HG02884 (cell line): Measurements from ENCODE around the gene PODXL.

Source experiments
- ATAC-seq: cut with Tn5 transposase; IDR thresholded peaks from one replicate; pipeline ENCODE4 v1.9.1; 2021; ENCODE audit warnings: mild to moderate bottlenecking, moderate library complexity; ENCODE audit not compliant: unreplicated experiment

Gene PODXL

DNA sequence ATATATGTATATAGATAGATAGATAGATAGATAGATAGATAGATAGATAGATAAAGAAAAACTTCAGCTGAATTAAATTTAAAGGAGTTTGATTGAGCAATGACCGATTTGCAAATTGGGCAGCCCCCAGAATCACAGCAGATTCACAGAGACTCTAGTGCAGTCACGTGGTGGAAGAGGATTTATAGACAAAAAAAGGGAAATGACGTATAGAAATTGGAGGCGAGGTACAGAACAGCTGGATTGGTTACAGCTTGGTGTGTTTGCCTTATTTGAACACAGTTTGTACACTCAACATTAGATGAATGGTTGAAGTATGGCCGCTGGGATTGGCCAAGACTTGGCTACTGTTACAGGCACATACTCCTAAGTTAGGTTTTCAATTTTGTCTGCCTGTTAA, 8.2 kb upstream of the PODXL start:
- ATAC-seq: no peak

DNA sequence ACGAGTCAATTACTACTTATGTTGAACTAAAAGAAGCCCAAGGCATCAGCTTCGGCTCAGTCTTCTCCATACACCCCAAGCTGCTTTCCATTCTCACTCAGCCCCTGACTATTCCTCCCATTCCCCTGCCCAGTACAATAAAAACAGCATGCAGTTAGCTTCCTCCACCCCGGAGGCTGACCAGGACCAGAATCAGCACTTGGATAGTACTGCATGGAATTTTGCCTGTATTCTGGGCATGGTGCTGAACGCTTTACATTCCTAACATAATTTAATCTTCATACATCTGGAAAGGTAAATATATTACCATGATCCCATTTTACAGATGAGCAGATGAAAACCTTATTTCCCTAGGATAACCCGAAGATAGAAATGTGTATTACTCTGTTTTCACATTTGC, 7.5 kb upstream of the PODXL start:
- ATAC-seq: no peak

DNA sequence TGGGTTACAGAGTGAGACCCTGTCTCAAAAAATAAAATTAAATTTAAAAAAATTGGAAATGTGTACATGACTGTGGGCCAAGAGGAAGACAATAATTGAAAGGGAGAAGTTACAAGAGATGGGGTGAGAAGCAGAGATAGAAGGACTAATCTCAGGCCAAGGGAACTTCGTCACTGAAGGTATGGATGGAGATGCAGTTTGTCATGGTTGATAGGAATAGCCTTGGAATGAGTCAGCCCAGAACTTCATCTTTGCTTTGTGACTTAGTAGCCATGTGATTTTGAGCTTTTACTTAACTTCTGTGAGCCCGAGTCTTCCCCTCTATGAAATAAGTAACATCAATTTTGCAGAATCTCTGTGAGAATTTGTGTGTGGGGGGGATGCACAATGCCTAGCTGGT, 6.5 kb upstream of the PODXL start:
- ATAC-seq: no peak

DNA sequence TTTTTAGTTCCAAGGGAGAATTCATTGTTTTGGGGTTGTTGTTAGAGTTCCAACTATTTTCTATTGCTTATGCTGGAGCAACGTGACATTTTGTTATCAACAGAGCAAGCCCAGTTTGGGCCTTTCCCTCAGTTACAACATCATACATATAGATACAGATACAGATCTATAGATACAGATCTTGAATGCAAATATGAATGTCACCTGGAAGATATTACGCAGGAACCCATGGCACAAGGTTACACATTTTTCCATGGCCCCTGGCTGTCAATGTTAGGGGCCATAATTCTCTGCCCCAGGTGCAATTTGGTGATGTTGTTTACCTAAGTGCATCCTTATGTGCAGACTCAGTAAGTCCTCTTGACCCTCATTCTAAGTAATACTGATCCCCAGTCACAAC, 3.6 kb upstream of the PODXL start:
- ATAC-seq: no peak

DNA sequence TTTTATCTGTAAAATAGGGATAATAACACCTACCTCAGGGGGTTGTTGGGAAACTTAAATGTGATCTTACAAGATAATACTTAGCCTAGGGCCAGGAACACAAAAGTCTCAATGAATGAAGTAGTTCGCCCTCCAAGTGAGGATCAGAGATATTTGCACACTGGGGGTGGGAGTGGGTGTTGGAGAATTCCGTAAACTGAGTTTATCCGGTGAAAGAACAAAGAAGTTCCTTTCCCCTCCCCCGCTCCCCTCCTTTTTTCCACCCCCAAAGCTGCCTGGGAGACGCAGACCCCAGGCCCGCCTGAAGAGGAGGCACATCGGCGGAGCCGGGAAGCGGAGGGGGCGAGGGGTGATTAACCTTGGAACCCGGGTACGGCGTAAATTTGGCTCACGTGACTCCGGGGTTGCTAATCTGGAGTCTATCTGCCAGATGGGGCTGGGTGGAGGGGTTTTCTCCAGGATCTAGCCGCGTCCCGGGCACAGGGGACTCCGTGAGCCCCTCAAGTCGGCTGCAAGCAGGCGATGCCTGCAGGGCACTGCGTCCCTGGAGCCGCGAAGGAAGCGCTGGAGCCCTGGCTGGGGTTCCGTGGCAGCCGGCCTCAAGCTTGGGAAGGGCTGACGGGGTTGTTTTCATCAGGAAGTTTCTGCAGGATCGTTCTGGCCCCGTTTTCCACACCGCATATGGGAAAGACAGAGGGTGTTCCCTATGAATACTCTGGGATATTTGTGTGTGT, 1.4 kb upstream of the PODXL start:
- no peak for ATAC-seq

DNA sequence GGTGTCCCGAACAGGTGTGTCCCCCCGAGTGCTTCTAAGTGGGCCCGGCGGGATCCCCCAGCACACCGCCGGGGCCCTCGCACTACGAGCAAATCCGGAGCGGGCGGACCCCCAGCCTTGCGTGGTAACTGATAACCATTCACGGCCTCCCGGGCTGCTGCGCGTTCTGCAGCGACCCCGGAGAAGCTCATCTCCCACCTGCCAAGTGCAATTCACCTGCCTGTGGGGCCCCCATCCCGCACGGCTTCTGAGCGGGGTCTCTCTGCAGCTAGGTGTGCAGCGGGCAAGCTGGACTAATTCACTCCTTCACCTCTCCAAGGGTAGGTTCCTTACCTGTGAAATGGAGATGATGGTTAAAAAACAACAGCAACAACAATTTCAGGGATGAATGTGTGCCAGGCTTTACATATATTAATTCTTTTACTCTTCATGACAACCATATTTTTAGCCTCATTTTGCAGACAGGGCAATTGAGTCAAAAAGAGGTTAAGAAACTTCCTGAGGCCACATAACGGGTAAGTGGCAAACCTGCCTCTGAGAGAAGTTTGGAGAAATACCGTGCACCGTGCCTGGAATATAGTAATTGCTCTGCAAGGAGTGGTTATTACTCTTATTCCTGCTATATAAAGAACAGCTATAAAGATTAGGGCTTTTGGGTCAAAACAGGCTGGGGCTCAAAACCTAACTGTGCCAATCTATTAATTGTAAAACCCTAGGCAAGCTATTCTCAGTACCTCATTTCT, 652 bp upstream of the PODXL start:
- peak; percentile 18 for ATAC-seq

DNA sequence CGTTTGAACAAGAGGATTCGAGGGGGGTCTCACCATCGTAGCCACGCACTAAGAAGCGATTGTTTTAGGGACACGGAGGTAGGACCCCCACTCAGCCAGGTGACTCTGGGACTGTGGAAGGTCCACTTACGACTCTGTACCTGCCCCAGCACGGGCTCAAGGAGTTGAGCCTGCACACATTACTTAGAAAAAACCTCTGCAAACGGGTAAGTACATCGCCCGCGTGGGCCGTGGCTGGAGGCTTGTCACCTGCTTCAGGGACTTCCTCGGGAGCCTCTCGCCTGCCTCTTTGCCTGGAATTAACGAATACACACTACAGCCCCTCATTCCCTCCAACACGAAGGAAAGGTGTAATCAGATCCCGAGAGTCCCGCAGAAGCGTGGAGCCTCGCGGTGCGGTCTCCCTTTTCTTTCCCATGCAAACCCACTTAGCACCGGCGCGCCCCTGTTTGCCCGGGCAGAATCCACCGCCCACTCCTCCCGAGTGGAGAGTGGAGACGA, 826 bp downstream of the PODXL start:
- no peak for ATAC-seq

DNA sequence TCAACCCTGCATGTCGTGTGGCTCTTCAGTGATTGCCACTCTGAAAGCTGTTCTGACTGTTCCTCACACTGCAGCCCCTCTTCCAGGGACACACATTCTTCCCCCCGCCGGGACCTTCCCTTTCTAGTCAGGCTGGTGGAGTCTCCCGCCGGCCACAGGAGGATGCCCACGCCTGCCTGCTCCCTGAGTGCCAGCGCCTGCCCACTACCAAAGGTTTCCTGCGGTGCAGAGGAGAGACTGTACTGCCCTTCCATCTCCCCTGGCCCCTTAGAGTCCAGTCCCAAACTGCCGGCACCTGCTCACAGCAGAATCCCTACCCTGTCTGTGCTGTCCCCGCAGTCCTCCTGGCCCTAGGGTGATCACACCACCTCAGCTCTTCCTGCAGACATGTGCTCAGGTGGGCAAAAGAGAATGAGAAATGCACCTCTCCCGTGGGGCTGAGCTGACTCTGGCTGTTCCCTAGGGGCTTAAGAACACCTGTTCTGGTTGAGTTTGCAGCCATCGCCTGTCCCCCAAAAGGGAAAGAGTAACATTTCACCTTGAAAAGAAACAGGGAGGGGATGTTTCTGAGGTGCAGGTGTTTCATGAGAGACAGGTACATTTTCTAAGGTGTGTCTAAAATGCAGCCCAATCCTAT, 1.4 kb downstream of the PODXL start:
- ATAC-seq: no peak

DNA sequence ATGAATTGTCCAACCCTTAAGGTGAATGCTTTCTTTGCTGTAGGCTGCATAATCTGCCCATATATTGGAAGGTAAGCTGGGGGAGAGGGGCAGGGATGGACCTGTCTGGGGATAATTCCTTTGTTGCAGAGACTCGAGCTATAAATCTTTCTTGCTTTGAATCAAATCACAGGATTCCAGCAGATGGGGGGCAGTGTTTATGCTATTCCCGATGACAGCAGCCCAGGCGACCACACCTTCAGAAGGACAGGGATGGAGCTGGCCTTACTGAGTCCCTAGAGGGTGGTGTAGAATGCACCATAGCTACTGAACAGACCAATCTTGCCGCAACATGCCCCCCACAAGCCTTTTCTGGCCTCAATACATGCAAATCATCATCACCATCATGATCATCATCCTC, 2.5 kb downstream of the PODXL start:
- ATAC-seq: no peak

DNA sequence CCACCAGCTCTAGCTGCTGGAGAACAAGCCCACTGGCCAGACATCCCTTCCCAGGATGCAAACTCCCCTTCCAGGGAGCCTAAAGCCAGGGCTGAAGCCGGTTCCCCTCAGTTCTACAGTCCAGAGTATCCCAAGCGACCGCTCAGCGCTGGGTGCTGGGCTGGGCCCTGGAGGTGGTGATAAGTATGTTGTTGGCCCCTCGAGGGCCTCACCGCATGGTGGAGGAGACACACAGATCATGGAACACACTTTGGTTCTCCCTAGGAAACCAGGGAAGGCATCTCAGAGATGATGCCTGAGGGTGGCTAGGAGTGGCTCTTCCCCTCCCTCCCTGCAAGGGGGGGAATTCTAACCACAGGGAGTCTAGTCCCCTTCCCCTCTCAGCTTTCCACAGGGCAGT, 4.4 kb downstream of the PODXL start:
- no peak for ATAC-seq

DNA sequence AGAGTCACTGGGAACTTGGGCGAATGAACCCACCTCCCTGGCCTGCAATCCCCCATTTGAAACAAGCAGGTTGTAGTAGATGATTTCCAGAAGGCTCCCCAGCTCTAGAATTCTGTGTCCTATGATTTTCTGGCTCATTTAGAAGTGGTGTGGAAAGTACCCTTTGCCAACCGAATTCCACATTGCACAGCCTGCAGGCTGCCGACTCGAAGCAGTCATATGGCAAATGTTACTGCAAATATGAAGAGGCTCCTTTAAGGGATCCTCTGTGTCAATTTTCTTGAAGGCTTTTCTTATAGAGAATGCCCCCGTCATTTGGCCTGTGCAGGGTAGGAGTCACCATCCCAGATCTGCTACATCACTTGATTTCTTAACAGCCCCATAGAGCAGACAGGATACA, 5.6 kb downstream of the PODXL start:
- ATAC-seq: no peak

DNA sequence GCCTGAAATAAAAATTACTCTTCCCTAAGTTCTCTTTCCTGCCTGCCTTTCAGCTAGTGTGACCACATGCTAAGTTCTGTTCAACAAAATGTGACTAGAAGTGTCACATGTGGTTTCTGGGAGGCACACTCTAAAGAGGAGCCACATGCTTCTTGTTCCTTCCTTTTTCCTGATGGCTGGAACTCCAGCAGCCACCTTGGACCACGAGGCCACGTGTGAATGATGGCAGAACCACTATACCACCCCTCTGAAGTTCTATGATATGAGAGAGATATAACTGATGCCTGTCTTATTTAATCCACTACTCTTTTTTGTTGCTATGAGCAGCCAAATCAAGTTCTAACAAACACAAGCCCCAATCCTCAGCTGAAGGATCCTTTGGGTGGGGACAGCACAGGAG, 8.1 kb downstream of the PODXL start:
- ATAC-seq: no peak

DNA sequence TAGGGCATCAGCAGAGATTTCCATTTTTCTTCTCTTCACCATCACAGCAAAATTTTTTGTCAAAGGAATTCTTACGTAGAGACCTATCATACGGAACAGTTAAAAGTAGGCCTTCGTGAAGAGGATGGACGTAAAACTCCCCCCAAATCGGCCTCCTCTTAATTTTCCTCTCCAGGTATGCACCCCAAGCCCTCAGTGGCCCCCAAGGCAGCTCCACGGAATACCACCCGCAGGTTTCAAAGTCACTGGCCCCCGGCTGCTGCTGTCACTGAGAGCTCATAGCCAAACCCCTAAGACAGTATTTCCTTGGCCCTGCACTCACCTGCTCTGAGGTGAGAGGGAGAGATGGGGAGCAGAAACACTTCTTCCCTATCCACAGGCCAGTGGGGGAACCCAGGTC, 8.8 kb downstream of the PODXL start:
- no peak for ATAC-seq

DNA sequence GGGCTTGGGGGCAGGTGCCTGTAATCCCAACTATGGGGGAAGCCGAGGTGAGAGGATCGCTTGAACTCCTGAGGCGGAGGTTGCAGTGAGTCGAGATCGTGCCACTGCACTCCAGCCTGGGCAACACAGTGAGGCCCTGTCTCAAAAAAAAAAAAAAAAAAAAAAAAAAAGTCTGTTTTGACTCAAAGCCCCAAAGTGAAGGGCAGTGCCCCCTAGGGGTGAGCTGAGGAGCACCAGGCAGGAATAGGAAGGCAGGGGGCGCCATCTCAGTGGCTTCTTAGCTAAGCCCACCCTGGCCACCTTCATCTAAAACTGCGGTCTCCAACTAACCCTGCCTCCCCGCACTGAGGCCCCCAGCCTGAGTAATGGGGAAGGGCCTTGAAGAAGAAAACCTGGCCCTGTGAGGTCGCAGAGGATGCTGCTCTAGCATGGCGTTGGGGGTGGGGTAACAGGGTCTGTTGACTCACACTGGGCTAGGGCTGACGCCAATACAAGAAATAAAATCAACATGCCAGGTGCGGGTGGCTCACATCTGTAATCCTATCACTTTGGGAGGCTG, 9.8 kb downstream of the PODXL start:
- ATAC-seq: no peak

DNA sequence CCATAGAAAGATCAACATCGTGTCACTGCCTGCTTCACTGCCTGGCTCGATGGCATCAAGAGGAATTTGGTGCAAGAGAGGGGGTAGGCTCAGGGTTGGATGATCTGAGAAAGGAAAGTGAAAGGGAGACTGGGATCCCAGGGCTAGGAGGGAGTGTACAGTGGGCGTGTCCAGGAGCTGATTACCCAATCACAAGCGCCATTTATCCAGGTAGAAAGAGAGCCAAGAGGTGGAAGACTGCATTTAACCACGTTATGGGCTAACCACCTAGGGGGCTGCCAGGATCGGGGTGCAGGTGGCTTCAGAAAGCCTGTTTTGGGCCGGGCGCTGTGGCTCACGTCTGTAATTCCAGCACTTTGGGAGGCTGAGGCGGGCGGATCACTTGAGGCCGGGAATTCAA, 10.3 kb downstream of the PODXL start:
- ATAC-seq: no peak

DNA sequence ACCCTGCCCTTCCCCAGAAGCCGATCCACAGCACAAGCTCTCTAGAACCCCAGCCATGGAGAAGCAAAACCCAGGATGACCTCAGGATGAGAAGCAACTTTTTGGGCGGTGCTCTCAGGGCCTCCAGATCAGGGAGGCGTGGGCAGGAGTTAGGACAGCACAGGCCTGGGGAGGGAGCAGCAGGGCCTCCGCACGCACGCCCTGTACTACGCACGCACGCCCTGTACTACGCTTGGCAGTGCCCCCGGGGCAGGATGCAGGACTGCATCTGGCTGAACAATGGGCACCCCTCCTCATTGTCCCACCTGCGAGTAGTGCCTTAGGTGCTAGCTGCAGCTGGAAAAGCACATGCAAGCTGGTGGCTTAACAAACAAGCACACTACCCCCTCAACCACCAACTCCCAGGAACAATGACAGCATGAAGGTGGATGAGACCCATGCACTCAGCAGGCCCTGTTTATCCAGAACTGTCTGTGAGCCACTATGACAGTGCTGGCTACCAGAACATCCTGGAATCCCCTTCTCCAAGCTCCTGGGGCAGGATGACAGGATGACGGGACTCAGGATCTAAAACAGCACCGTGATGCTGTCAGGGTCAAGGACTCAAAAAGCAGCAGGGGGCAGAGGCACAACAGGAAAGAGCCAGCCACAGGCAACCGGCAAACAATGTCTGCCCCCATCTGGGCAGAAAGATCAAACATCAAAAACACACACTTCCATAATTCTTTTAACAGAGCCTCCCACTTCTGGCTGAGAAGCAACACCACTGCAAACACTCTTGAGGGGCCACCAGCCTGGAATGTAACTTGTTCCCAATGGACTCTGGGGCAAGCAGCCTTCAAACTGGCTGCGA, 11.8 kb downstream of the PODXL start:
- no peak for ATAC-seq

DNA sequence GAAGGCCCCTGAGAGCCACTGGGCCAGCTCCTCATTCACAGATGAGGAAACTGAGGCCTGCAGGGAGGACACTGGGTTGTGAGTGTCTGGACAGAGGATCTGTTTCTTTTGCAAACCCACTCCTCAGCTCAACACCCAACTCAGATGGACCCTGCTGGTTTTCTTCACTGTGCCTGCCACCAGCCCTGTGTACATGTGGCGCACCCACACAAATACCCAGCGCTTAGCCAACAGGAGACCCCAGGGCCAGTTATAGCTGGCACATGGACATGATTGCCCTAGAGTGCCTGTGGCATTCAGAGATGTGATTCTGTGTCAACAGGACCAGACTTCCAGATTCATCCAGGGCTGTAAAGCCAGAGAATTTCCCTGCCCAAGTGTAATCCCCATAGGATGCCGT, 12.4 kb downstream of the PODXL start:
- ATAC-seq: no peak

DNA sequence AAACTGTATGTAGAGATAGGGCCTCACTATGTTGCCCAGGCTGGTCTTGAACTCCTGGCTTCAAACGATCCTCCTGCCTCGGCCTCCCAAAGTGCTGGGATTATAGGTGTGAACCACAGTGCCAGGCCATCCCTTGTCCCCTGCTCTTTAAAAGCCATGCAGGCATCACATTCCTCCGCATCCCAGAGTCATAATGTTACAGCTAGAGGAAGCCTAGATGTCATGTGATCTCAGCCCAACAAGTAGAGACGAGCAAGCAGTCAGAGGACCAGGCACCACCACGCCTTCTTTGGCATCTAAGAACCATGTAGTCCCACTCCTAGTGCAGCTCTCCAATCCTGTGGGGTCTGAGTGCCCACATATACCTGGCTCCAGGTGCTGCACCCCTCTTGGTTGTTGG, 13.1 kb downstream of the PODXL start:
- no peak for ATAC-seq

DNA sequence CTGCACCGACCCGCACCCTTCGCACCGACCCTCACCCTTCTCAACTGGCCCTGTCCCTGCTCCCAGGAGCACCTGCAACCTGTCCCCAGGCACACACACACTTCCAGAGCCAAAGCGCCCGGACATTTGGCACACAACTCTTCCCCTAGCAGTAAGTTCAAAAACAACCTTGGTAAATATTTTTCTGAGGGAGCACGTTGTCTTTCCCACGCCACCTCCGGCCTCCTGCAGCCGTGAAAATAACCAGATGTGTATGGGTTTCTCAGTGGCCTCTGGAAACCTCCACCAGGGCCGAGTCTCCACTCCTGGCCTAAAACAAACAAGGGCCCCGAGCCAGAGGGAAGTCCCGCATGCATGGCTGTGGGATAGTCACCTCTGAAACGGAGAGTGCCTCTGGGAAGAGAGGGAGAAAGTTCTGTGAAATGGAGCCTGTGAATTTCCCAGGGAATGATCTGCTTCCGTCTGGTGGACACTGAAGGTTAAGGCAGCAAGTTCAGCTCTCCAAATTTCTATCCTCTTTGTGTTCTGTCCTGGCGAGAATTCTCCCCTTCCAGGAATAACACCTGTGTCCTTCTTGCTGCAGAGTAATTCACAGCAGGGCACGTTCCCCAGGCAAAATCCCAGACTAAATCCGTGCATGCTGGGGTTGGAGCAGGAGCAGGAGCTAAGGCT, 15.8 kb downstream of the PODXL start:
- no peak for ATAC-seq

DNA sequence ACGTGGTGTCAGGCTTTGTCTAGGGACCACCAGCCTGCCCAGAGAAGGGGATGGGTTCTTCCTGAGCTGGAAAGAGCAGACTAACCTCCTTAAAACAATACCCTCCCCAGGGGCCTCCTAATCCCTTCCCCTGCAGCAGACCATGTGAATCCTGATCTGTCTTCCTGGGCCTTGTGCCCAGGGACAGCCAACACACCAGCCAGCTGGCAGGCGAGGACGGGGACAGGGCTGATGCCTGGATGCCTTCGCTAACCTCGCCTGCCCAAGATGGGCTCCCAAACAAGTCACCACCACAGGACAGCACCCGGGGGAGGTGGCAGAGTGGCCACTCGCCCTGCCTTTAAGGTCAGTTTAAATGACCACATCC, 17.6 kb downstream of the PODXL start:
- no peak for ATAC-seq
